GM19372 (cell line): ENCODE measurements around the gene CYB5B.

ENCODE experiments used
- ATAC-seq: cut with Tn5 transposase; IDR thresholded peaks from one replicate; pipeline ENCODE4 v1.9.1; 2021; ENCODE audit warnings: mild to moderate bottlenecking, low read depth, moderate library complexity; ENCODE audit not compliant: unreplicated experiment

The CYB5B gene

GRCh38 chr16:69513180-69513966 lies 89.0 kb downstream of the CYB5B start:
- ATAC-seq, result no peak

DNA sequence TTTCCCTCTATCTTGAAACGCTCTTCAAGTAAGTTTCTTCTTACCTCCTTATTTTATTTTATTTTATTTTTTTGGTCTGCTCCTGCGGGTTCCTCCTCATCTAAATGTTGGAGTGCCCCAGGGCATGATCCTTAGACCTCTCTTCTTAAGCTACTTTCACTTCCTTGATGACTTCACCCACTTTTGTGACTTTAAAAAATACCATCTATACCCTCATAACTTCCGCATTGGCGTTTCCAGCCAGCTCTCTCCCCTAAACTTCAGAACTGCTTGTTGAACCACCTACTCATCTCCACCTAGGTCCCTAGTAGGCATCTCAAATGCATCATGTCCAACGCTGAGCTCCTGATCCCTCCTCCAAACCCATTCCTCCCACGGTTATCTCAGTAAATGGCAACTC lies 89.9 kb downstream of the CYB5B start:
- no peak for ATAC-seq
